IMR-90 (cell line): Measurements from ENCODE around the gene SLC4A9. TPM values are rescaled to one million over a fixed set of nuclear protein-coding genes. Genes with fewer than 3 reads are reported as not detected.

Experiments
- ATAC-seq: fragments of 200-7000 bp; cut with Tn5 transposase; 2 replicates; pipeline ENCODE4 v1.9.1; 2020; ENCODE audit warnings: low read depth, mild to moderate bottlenecking, moderate library complexity
- BruUV-seq: library from RNA; stranded (reverse); fragments of 400-500 nt; replicated peaks from 2 replicates; lab custom pipeline; 2021; lab: Mats Ljungman, UMichigan
- CTCF ChIA-PET: fragments of 300-600 bp; formaldehyde crosslinking; extraction: SDS; loops from one replicate; lab custom pipeline; 2021; ENCODE audit warnings: antibody characterized with exemption; lab: Yijun Ruan, JAX
- POLR2A ChIA-PET: fragments of 300-600 bp; sonication (Branson Sonifier 250); formaldehyde crosslinking; loops from one replicate; lab custom pipeline; 2022; ENCODE audit warnings: antibody characterized with exemption; ENCODE audit not compliant: unreplicated experiment; lab: Charles Lee
- DNase-seq: peaks from one replicate; pipeline ENCODE4 v3.0.0; 2013
- H2AFZ ChIP-seq: replicated peaks from 2 replicates; pipeline ENCODE3; 2013; ENCODE audit warnings: low read length, mild to moderate bottlenecking; ENCODE audit not compliant: poor library complexity
- H2AK5ac ChIP-seq: 2 replicates; pipeline ENCODE4 v1.6.1; 2013; ENCODE audit warnings: low read depth, low read length, inconsistent platforms
- H2AK9ac ChIP-seq: replicated peaks from 2 replicates; pipeline ENCODE3; 2013; ENCODE audit warnings: mild to moderate bottlenecking, low read depth, low read length, moderate library complexity; ENCODE audit not compliant: poor library complexity
- H2BK120ac ChIP-seq: 2 replicates; pipeline ENCODE4 v1.6.1; 2013; ENCODE audit warnings: low read depth, low read length, inconsistent platforms
- H2BK15ac ChIP-seq: 3 replicates; pipeline ENCODE4 v1.6.1; 2013; ENCODE audit warnings: low read depth, low read length, inconsistent platforms
- H2BK20ac ChIP-seq: 2 replicates; pipeline ENCODE4 v1.6.1; 2013; ENCODE audit warnings: low read depth, mild to moderate bottlenecking, inconsistent platforms, low read length, moderate library complexity
- H2BK5ac ChIP-seq: 2 replicates; pipeline ENCODE4 v1.6.1; 2013; ENCODE audit warnings: mild to moderate bottlenecking, low read depth, low read length, inconsistent platforms; ENCODE audit not compliant: poor library complexity, severe bottlenecking
- H3K14ac ChIP-seq: replicated peaks from 2 replicates; pipeline ENCODE4 v1.6.1; 2013; ENCODE audit warnings: low read depth, low read length, inconsistent platforms
- H3K18ac ChIP-seq: 2 replicates; pipeline ENCODE4 v1.6.1; 2013; ENCODE audit warnings: low read depth, low read length, control low read depth
- H3K23ac ChIP-seq: 2 replicates; pipeline ENCODE4 v1.6.1; 2013; ENCODE audit warnings: low read depth, low read length, inconsistent platforms
- H3K27ac ChIP-seq: 2 replicates; pipeline ENCODE4 v1.5.1; 2013; ENCODE audit warnings: mild to moderate bottlenecking, control low read depth, low read length; ENCODE audit not compliant: insufficient read depth
- H3K27me3 ChIP-seq: 2 replicates; pipeline ENCODE4 v1.6.1; 2013; ENCODE audit warnings: low read length; ENCODE audit not compliant: control insufficient read depth, insufficient read depth
- H3K36me3 ChIP-seq: 2 replicates; pipeline ENCODE4 v1.6.1; 2013; ENCODE audit warnings: low read length, mixed read lengths; ENCODE audit not compliant: control insufficient read depth, insufficient read depth
- H3K4ac ChIP-seq: 2 replicates; pipeline ENCODE4 v1.6.1; 2013; ENCODE audit warnings: low read depth, low read length, inconsistent platforms
- H3K4me1 ChIP-seq: 2 replicates; pipeline ENCODE4 v1.6.1; 2013; ENCODE audit warnings: low read length, mixed read lengths; ENCODE audit not compliant: control insufficient read depth, insufficient read depth
- H3K4me2 ChIP-seq: 2 replicates; pipeline ENCODE4 v1.6.1; 2013; ENCODE audit warnings: low read depth, mild to moderate bottlenecking, control low read depth, low read length, moderate library complexity
- H3K4me3 ChIP-seq: 2 replicates; pipeline ENCODE4 v1.5.1; 2013; ENCODE audit warnings: low read depth, mild to moderate bottlenecking, control low read depth, low read length, moderate library complexity; ENCODE audit not compliant: insufficient read depth
- H3K56ac ChIP-seq: 2 replicates; pipeline ENCODE4 v1.6.1; 2013; ENCODE audit warnings: low read length, inconsistent platforms; ENCODE audit not compliant: insufficient read depth; ENCODE audit errors: extremely low read depth
- H3K79me1 ChIP-seq, 2 experiments: 2 replicates each; pipeline ENCODE4 v1.6.1; 2013; ENCODE audit warnings: low read length in 2 of 2, inconsistent platforms in 1 of 2, low read depth in 1 of 2
- H3K9ac ChIP-seq: 2 replicates; pipeline ENCODE4 v1.6.1; 2013; ENCODE audit warnings: low read depth, low read length, control low read depth
- H3K9me1 ChIP-seq: 2 replicates; pipeline ENCODE4 v1.6.1; 2013; ENCODE audit warnings: low read length, inconsistent platforms; ENCODE audit not compliant: insufficient read depth
- H3K9me3 ChIP-seq: 2 replicates; pipeline ENCODE4 v1.6.1; 2013; ENCODE audit warnings: low read length; ENCODE audit not compliant: control insufficient read depth, insufficient read depth
- H4K20me1 ChIP-seq: 2 replicates; pipeline ENCODE4 v1.6.1; 2013; ENCODE audit warnings: low read length, inconsistent platforms; ENCODE audit not compliant: insufficient read depth
- H4K5ac ChIP-seq: 2 replicates; pipeline ENCODE4 v1.6.1; 2013; ENCODE audit warnings: mild to moderate bottlenecking, low read depth, low read length, control low read depth
- H4K8ac ChIP-seq, 2 experiments: 2 replicates each; pipeline ENCODE4 v1.6.1; 2013; ENCODE audit warnings: low read depth in 2 of 2, low read length in 2 of 2, control low read depth in 1 of 2, inconsistent platforms in 1 of 2
- H4K91ac ChIP-seq: 2 replicates; pipeline ENCODE4 v1.6.1; 2013; ENCODE audit warnings: low read depth, low read length, inconsistent platforms; ENCODE audit not compliant: insufficient read depth
- CHD1 ChIP-seq: IDR thresholded peaks from 2 replicates; pipeline ENCODE4 v1.6.1; 2012; ENCODE audit warnings: low read depth, low read length, improper control_type of control experiment
- CTCF ChIP-seq: conservative IDR thresholded peaks from 2 replicates; pipeline ENCODE4 v1.5.1; 2012; ENCODE audit warnings: mild to moderate bottlenecking, low read depth, low read length, improper control_type of control experiment
- ELK1 ChIP-seq: fragments of 150-350 bp; IDR thresholded peaks from 2 replicates; pipeline ENCODE4 v1.6.1; 2016; ENCODE audit warnings: low read depth, mild to moderate bottlenecking, low read length, moderate library complexity, borderline replicate concordance
- FOS ChIP-seq: fragments of 150-350 bp; IDR thresholded peaks from 2 replicates; pipeline ENCODE4 v1.6.1; 2016; ENCODE audit warnings: low read depth, low read length
- MAFK ChIP-seq: IDR thresholded peaks from 2 replicates; pipeline ENCODE4 v1.6.1; 2012; ENCODE audit warnings: low read depth, low read length, improper control_type of control experiment
- MAZ ChIP-seq: IDR thresholded peaks from 2 replicates; pipeline ENCODE4 v1.6.1; 2012; ENCODE audit warnings: low read depth, mild to moderate bottlenecking, low read length, improper control_type of control experiment, moderate library complexity, borderline replicate concordance
- POLR2A ChIP-seq: IDR thresholded peaks from 2 replicates; pipeline ENCODE4 v1.6.1; 2012; ENCODE audit warnings: mild to moderate bottlenecking, low read depth, low read length
- RAD21 ChIP-seq: IDR thresholded peaks from 2 replicates; pipeline ENCODE4 v1.6.1; 2012; ENCODE audit warnings: low read length, improper control_type of control experiment
- RCOR1 ChIP-seq: IDR thresholded peaks from 2 replicates; pipeline ENCODE4 v1.6.1; 2012; ENCODE audit warnings: mild to moderate bottlenecking, low read length, improper control_type of control experiment; ENCODE audit not compliant: insufficient replicate concordance
- WGBS, 2 experiments: methylation state at CpG; one replicate each; pipeline versions ENCODE4 v1.1.5 to v1.1.7; 2013; ENCODE audit warnings: missing lambda C conversion rate in 2 of 2; ENCODE audit not compliant: insufficient read length in 1 of 2; ENCODE audit errors: extremely low coverage in 2 of 2; 5-methylcytosine and 5-hydroxymethylcytosine counted together
- dilution Hi-C: fragments of 300-500 bp; cut with HindIII; formaldehyde crosslinking; loops from one replicate; pipeline ENCODE4 v1.14.3; 2018; ENCODE audit warnings: low sequenced_read_pairs; ENCODE audit not compliant: unreplicated experiment
- in situ Hi-C: fragments of 300-500 bp; cut with MboI; formaldehyde crosslinking; loops from 3 replicates; pipeline ENCODE4 v1.14.3; 2019; ENCODE audit warnings: low sequenced_read_pairs, inconsistent platforms, mixed read lengths
- intact Hi-C: fragments of 100-400 bp; cut with micrococcal nuclease; formaldehyde crosslinking; loops from 2 replicates; pipeline ENCODE4 v1.10.0; 2022
- polyA plus RNA-seq, 3 experiments: library from polyadenylated mRNA; depleted of rRNA; stranded (reverse); fragments of >200 nt; gene quantifications; 2 replicates each; pipeline ENCODE4 v1.2.3, GENCODE V29; 2012; ENCODE audit warnings: low replicate concordance in 1 of 3
- total RNA-seq: library from RNA; depleted of rRNA; stranded (reverse); fragments of >200 nt; gene quantifications from 2 replicates; pipeline ENCODE4 v1.2.3, GENCODE V29; 2012

SLC4A9 gene
- total and polyA plus RNA-seq, 2 of the 4 experiments (the other 2 are of a cell fraction) = not detected

- H3K14ac ChIP-seq = no peak overlapping the region
- no TSS peak for BruUV-seq
- H3K4me1 ChIP-seq = no peaks in the 10 kb centered on the region
- H2BK120ac ChIP-seq = no peak overlapping the region
- no peak overlapping the region; the same call in 1 of the 2 replicates for H4K5ac ChIP-seq
- no peaks in the 10 kb centered on the region for H3K79me1 ChIP-seq
- no peak overlapping the region for H3K18ac ChIP-seq
- 0 out of 2 replicates have a peak, but pooled peaks cover 6% of the 10 kb centered on the region for H3K9me1 ChIP-seq
- TF ChIP-seq MAFK (no peak), RCOR1 (no peak), CTCF (no peak), MAZ (no peak), ELK1 (no peak), RAD21 (no peak), CHD1 (no peak), FOS (no peak), POLR2A (no peak)
- WGBS, 2 experiments = no CpG with 5 or more reads among the region's 10 CpGs
- no peaks in the 10 kb centered on the region for H3K36me3 ChIP-seq
- H4K91ac ChIP-seq = no peak overlapping the region; the same call in 1 of the 2 replicates
- ATAC-seq (peak; percentile 28), DNase-seq (no peak)
- ChIA-PET POLR2A (no interaction called here), CTCF (interaction anchor here (1.6 kb wide), 1 partner anchor 117 kb away, joined by 4 read pairs; no protein-coding TSS in a partner anchor)
- H3K4me3 ChIP-seq = no peak overlapping the region
- H3K56ac ChIP-seq = no peak overlapping the region
- H2AK5ac ChIP-seq = 0 out of 2 replicates have a peak overlapping the region, but pooled peaks have one; percentile 20
- H3K27me3 ChIP-seq = no peaks in the 10 kb centered on the region; the same call in 1 of the 2 replicates
- H3K4me2 ChIP-seq = 0 out of 2 replicates have a peak overlapping the region, but pooled peaks have one; percentile 37
- H3K23ac ChIP-seq = no peak overlapping the region
- no peak overlapping the region for H3K9ac ChIP-seq
- no peaks in the 10 kb centered on the region for H4K20me1 ChIP-seq
- no peak overlapping the region for H3K27ac ChIP-seq
- H3K9me3 ChIP-seq = no peaks in the 10 kb centered on the region
- no peak overlapping the region for H3K4ac ChIP-seq
- H4K8ac ChIP-seq = peak overlapping the region; percentile 42 to 84; a peak in 3 of 4 replicates
- H2AFZ ChIP-seq = peak overlapping the region; percentile 87
- peak overlapping the region; percentile 21 for H2BK5ac ChIP-seq
- in situ Hi-C loops (loop anchor here (25.0 kb wide), 1 partner anchor 570 kb away; the partner anchor contains the start of gene PSD2), intact Hi-C loops (loop anchor here (1.0 to 10.0 kb wide), 2 partner anchors 113 to 282 kb away; no protein-coding TSS in a partner anchor), dilution Hi-C loops (no loop called here)
- H2BK20ac ChIP-seq = no peak overlapping the region
- peak overlapping the region; percentile 82 for H2AK9ac ChIP-seq
- H2BK15ac ChIP-seq = no peak overlapping the region; the same call in 2 of the 3 replicates
These were observed 2.9 kb upstream of the SLC4A9 start for GRCh38 chr5:140356853-140357725.
